SU-DHL-6 (cell line): ENCODE measurements around the gene IRAK2.
"Not testable (repeated sequence)": the region's sequence is repeated elsewhere in the genome, so short reads cannot be mapped to it uniquely, and the experiment has no call there.

ENCODE experiments used
- H2AFZ ChIP-seq: fragments of 200-600 bp; sonication (generic); 2 replicates; pipeline ENCODE4 v1.6.1; 2014; ENCODE audit warnings: low read depth, mild to moderate bottlenecking, moderate library complexity, mixed read lengths, antibody characterized with exemption, low read length; ENCODE audit not compliant: severe bottlenecking
- H3F3A ChIP-seq: fragments of 200-600 bp; shearing (Covaris generic); 2 replicates; pipeline ENCODE4 v1.6.0; 2016; ENCODE audit warnings: antibody characterized with exemption, mild to moderate bottlenecking; ENCODE audit not compliant: insufficient read depth
- H3K27ac ChIP-seq: fragments of 200-600 bp; sonication (generic); 2 replicates; pipeline ENCODE4 v1.5.1; 2016; ENCODE audit warnings: low read depth, mild to moderate bottlenecking, low read length, moderate library complexity, mixed read lengths
- H3K27me3 ChIP-seq: fragments of 200-600 bp; sonication (generic), shearing (Covaris generic); 2 replicates; pipeline ENCODE4 v1.6.0; 2014; ENCODE audit warnings: mild to moderate bottlenecking, low read length
- H3K36me3 ChIP-seq: fragments of 200-600 bp; sonication (generic); 2 replicates; pipeline ENCODE4 v1.6.1; 2014; ENCODE audit warnings: mild to moderate bottlenecking, low read length, mixed read lengths
- H3K4me2 ChIP-seq: fragments of 300-600, 200-600 bp; shearing (Covaris generic), sonication (generic); 2 replicates; pipeline ENCODE4 v1.6.0; 2014; ENCODE audit warnings: low read length, low read depth, mild to moderate bottlenecking; ENCODE audit not compliant: poor library complexity, severe bottlenecking
- H3K4me3 ChIP-seq: fragments of 200-600 bp; sonication (generic); 2 replicates; pipeline ENCODE4 v1.5.1; 2014; ENCODE audit warnings: antibody characterized with exemption, low read length, mild to moderate bottlenecking, mixed read lengths; ENCODE audit not compliant: insufficient read depth, poor library complexity, severe bottlenecking
- H3K79me2 ChIP-seq: fragments of 200-600 bp; sonication (generic); 2 replicates; pipeline ENCODE4 v1.6.1; 2014; ENCODE audit warnings: mild to moderate bottlenecking, low read length, moderate library complexity; ENCODE audit not compliant: insufficient read depth
- H3K9ac ChIP-seq: fragments of 200-600 bp; sonication (generic); 2 replicates; pipeline ENCODE4 v1.7.0; 2014; ENCODE audit warnings: mild to moderate bottlenecking, low read length
- H3K9me2 ChIP-seq: fragments of 200-600 bp; sonication (generic); replicated peaks from 2 replicates; pipeline ENCODE4 v1.6.1; 2014; ENCODE audit warnings: low read length; ENCODE audit not compliant: insufficient read depth
- H3K9me3 ChIP-seq: fragments of 200-600 bp; sonication (generic); 2 replicates; pipeline ENCODE4 v1.6.1; 2014; ENCODE audit warnings: low read length, mixed read lengths; ENCODE audit not compliant: insufficient read depth
- H4K20me1 ChIP-seq: fragments of 200-600 bp; sonication (generic); 2 replicates; pipeline ENCODE4 v1.6.1; 2014; ENCODE audit warnings: low read depth, mild to moderate bottlenecking, antibody characterized with exemption, low read length, moderate library complexity, mixed read lengths
- CTCF ChIP-seq: fragments of 200-600 bp; sonication (generic); IDR thresholded peaks from one replicate; pipeline ENCODE4 v1.5.1; 2017; ENCODE audit warnings: antibody characterized with exemption, mild to moderate bottlenecking, low read length, moderate library complexity; ENCODE audit not compliant: insufficient read depth, poor library complexity, severe bottlenecking
- EZH2phosphoT487 ChIP-seq: fragments of 200-600 bp; sonication (generic), shearing (Covaris generic); conservative IDR thresholded peaks from 2 replicates; pipeline ENCODE4 v1.6.1; 2018; ENCODE audit warnings: mild to moderate bottlenecking, antibody characterized with exemption, low read length, moderate library complexity, mixed read lengths

Gene IRAK2

GRCh38 chr3:10155123-10155472 lies 9.6 kb upstream of the IRAK2 start:
- Histone ChIP-seq H3K9me2 (no peaks in the 10 kb centered on the region), H3K79me2 (no peaks in the 10 kb centered on the region), H3K36me3 (peaks cover 18% of the 10 kb centered on the region; the same call in 1 of the 2 replicates), H2AFZ (no peak overlapping the region), H3K4me3 (no peak overlapping the region), H3K27ac (no peak overlapping the region), H3K9me3 (no peaks in the 10 kb centered on the region), H3K9ac (no peak overlapping the region), H3K27me3 (no peaks in the 10 kb centered on the region), H3K4me2 (no peak overlapping the region), H3F3A (peaks cover 3% of the 10 kb centered on the region; the same call in 1 of the 2 replicates), H4K20me1 (no peaks in the 10 kb centered on the region)
- TF ChIP-seq EZH2phosphoT487 (no peak), CTCF (no peak)

- Histone ChIP-seq H4K20me1 (no peaks in the 10 kb centered on the region), H3K79me2 (no peaks in the 10 kb centered on the region), H3K27ac (no peak overlapping the region), H2AFZ (no peak overlapping the region), H3K27me3 (no peaks in the 10 kb centered on the region), H3K9me2 (no peaks in the 10 kb centered on the region), H3K9me3 (no peaks in the 10 kb centered on the region), H3K4me3 (no peak overlapping the region), H3K9ac (no peak overlapping the region), H3K36me3 (peaks cover 13% of the 10 kb centered on the region; the same call in 1 of the 2 replicates), H3K4me2 (no peak overlapping the region), H3F3A (peaks cover 3% of the 10 kb centered on the region; the same call in 1 of the 2 replicates)
- no peak for TF ChIP-seq CTCF
- no peak for TF ChIP-seq EZH2phosphoT487
Observed at GRCh38 chr3:10155658-10156057, 9.1 kb upstream of the IRAK2 start.

GRCh38 chr3:10157031-10157430 lies 7.7 kb upstream of the IRAK2 start:
- Histone ChIP-seq H3K36me3 (peaks cover 4% of the 10 kb centered on the region; the same call in 1 of the 2 replicates), H3K79me2 (no peaks in the 10 kb centered on the region), H3F3A (peaks cover 3% of the 10 kb centered on the region; the same call in 1 of the 2 replicates), H3K27me3 (no peaks in the 10 kb centered on the region), H3K4me3 (no peak overlapping the region), H3K9me3 (no peaks in the 10 kb centered on the region), H3K9ac (no peak overlapping the region), H3K27ac (no peak overlapping the region), H4K20me1 (no peaks in the 10 kb centered on the region), H2AFZ (no peak overlapping the region), H3K4me2 (no peak overlapping the region), H3K9me2 (no peaks in the 10 kb centered on the region)
- TF ChIP-seq EZH2phosphoT487 (no peak), CTCF (no peak)

GRCh38 chr3:10158555-10158954 lies 6.2 kb upstream of the IRAK2 start:
- not testable (repeated sequence) for H3K27me3 ChIP-seq, H3K79me2 ChIP-seq, H3K9ac ChIP-seq, H3K9me3 ChIP-seq, H3F3A ChIP-seq, H2AFZ ChIP-seq, H3K36me3 ChIP-seq, H3K27ac ChIP-seq, H3K4me2 ChIP-seq, H3K4me3 ChIP-seq, H3K9me2 ChIP-seq, H4K20me1 ChIP-seq
